Adrenal gland (tissue), 5 donors: ENCODE measurements around the gene ZC3H12D.

Source experiments
- POLR2A ChIP-seq, 2 donors: fragments of 450-650 bp; IDR thresholded peaks; one replicate each; pipeline ENCODE4 v1.6.1; 2017; ENCODE audit warnings: antibody characterized with exemption in 2 of 2, mild to moderate bottlenecking in 2 of 2, moderate library complexity in 1 of 2
- TF ChIP-seq, protein P1 (sequence below), 6 experiments: fragments of 450-650 bp in 4 of 6; fragments of 200-600 bp in 2 of 6; sonication (generic) in 1 of 6; IDR thresholded peaks; 1 replicate in 5 of 6; 2 replicates in 1 of 6; pipeline versions ENCODE4 v1.5.1 to v1.8.0; 2016 to 2021; ENCODE audit warnings: antibody characterized with exemption in 6 of 6, mild to moderate bottlenecking in 2 of 6, moderate library complexity in 1 of 6
- donor health status: DM: no; HTN: no; CAD: no.

DNA sequence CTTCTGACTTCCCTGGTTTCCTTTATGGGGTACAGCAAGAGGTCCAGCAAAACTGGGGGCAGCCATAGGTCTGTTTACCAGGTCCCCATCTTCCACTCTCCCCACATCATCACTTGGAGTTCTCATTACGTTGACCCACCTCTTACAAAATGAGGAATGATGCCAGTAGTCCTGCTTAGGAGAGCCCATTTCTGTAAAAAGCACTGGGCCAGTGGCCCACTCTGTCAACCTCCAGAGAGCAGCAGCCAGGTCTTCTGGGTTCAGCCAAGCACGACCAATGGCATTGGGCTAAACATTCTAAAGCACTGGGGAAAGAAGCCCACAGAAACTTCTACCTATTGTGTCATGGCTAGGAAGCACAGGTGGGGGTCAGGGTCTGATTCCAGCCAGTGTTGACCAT, 13.9 kb downstream of the ZC3H12D start:
- TF ChIP-seq, protein P1, sequence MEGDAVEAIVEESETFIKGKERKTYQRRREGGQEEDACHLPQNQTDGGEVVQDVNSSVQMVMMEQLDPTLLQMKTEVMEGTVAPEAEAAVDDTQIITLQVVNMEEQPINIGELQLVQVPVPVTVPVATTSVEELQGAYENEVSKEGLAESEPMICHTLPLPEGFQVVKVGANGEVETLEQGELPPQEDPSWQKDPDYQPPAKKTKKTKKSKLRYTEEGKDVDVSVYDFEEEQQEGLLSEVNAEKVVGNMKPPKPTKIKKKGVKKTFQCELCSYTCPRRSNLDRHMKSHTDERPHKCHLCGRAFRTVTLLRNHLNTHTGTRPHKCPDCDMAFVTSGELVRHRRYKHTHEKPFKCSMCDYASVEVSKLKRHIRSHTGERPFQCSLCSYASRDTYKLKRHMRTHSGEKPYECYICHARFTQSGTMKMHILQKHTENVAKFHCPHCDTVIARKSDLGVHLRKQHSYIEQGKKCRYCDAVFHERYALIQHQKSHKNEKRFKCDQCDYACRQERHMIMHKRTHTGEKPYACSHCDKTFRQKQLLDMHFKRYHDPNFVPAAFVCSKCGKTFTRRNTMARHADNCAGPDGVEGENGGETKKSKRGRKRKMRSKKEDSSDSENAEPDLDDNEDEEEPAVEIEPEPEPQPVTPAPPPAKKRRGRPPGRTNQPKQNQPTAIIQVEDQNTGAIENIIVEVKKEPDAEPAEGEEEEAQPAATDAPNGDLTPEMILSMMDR (IDR thresholded peaks at IDR 0.05): no peak
- TF ChIP-seq POLR2A (IDR thresholded peaks at IDR 0.05): no peak
